HG03097 (cell line): ENCODE results near the gene TPSB2.
"Not testable (repeated sequence)": the region's sequence is repeated elsewhere in the genome, so short reads cannot be mapped to it uniquely, and the experiment has no call there.

Experiments
- ATAC-seq: cut with Tn5 transposase; IDR thresholded peaks from one replicate; pipeline ENCODE4 v1.9.1; 2021; ENCODE audit not compliant: unreplicated experiment, low FRiP score

Gene TPSB2

GRCh38 chr16:1185460-1186207 is 44.4 kb downstream of the TPSB2 start:
- not testable (repeated sequence) for ATAC-seq

- no peak for ATAC-seq
These were observed 45.0 kb downstream of the TPSB2 start for GRCh38 chr16:1184980-1185379.

GRCh38 chr16:1184156-1184868 is 45.7 kb downstream of the TPSB2 start:
- no peak for ATAC-seq

GRCh38 chr16:1182950-1183907 is 46.8 kb downstream of the TPSB2 start:
- no peak for ATAC-seq

- no peak for ATAC-seq
These were observed 47.7 kb downstream of the TPSB2 start for GRCh38 chr16:1182316-1182671.

- ATAC-seq, result no peak
These were observed 48.3 kb downstream of the TPSB2 start for GRCh38 chr16:1181404-1182315.

- no peak for ATAC-seq
These were observed 49.2 kb downstream of the TPSB2 start for GRCh38 chr16:1180549-1181403.
